Measurements from ENCODE around the gene BANF1.

The BANF1 gene

DNA sequence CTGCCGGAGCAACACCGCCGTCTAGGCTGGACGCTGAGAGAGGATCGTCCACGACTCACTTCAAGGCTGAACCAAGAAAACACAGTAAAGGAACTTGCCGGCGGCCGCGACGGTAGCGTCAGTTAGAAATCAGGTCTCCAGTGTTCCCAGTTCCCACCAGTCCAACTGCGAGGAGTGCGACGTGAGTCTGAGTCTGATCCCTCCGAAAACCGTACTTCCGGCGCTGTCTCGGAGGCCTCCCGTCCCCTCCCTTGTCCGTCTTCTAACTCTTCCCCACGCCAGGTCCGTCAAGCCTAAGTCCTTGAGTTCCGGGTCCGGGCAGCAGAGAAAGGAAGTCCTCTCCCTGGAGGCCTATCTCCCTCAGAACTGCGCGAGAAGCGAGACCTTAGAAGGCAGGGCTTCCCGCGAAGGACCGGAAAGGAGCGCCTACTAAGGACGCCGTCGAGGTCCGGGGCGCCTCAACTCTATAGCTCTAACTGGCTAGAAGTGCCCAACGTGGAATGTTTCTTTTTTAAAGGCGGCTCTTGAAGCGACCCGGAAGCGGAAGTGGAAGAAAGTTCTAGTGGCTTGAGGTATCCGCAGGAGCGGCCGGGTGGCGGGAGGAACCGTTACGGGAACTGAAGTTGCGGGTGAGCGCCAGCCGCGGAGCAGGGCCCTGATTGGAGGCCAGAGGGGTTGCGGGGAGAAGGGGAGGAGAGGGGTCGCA is at the start of gene BANF1, which contains the start of gene EIF1AD (continued):
- TF ChIP-seq, protein P1, sequence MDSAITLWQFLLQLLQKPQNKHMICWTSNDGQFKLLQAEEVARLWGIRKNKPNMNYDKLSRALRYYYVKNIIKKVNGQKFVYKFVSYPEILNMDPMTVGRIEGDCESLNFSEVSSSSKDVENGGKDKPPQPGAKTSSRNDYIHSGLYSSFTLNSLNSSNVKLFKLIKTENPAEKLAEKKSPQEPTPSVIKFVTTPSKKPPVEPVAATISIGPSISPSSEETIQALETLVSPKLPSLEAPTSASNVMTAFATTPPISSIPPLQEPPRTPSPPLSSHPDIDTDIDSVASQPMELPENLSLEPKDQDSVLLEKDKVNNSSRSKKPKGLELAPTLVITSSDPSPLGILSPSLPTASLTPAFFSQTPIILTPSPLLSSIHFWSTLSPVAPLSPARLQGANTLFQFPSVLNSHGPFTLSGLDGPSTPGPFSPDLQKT (IDR thresholded peaks at IDR 0.05; ENCODE audit: borderline replicate concordance, low read depth, low read length) = peak; percentile 68; the same call in 1 of the 2 replicates
- peak; percentile 84 for TF ChIP-seq YY1 (tag by site-specific recombination; IDR thresholded peaks at IDR 0.05)
- TF ChIP-seq ZNF704 (tag by site-specific recombination; IDR thresholded peaks at IDR 0.05) = no peak
- TF ChIP-seq ZNF132 (tag by site-specific recombination; IDR thresholded peaks at IDR 0.05; ENCODE audit: borderline replicate concordance) = no peak
- no peak for TF ChIP-seq ZNF292 (tag by site-specific recombination; IDR thresholded peaks at IDR 0.05; ENCODE audit: borderline replicate concordance, low read depth)
- peak; percentile 67 for TF ChIP-seq ZNF341 (tag by site-specific recombination; IDR thresholded peaks at IDR 0.05; ENCODE audit: low read depth)
- TF ChIP-seq HOXD13 (CRISPR knock-in tag; IDR thresholded peaks at IDR 0.05; ENCODE audit: borderline replicate concordance) = no peak
- peak; percentile 96 for TF ChIP-seq ZNF561 (tag by site-specific recombination; IDR thresholded peaks at IDR 0.05; ENCODE audit: borderline replicate concordance)
- TF ChIP-seq KLF8 (tag by site-specific recombination; IDR thresholded peaks at IDR 0.05) = peak; percentile 99
- no peak for TF ChIP-seq ZNF548 (tag by site-specific recombination; IDR thresholded peaks at IDR 0.05)
- peak; percentile 70 for TF ChIP-seq GLIS1 (tag by site-specific recombination; IDR thresholded peaks at IDR 0.05)
- peak; percentile 93 for TF ChIP-seq INSM2 (tag by site-specific recombination; IDR thresholded peaks at IDR 0.05)
- TF ChIP-seq, protein P2, sequence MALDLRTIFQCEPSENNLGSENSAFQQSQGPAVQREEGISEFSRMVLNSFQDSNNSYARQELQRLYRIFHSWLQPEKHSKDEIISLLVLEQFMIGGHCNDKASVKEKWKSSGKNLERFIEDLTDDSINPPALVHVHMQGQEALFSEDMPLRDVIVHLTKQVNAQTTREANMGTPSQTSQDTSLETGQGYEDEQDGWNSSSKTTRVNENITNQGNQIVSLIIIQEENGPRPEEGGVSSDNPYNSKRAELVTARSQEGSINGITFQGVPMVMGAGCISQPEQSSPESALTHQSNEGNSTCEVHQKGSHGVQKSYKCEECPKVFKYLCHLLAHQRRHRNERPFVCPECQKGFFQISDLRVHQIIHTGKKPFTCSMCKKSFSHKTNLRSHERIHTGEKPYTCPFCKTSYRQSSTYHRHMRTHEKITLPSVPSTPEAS (tag by site-specific recombination; IDR thresholded peaks at IDR 0.05) = peak; percentile 57; the same call in 1 of the 2 replicates
- 0 out of 2 replicates have a peak, but pooled peaks have one; percentile 44 for TF ChIP-seq ZNF843 (tag by site-specific recombination; IDR thresholded peaks at IDR 0.05)
- no peak for TF ChIP-seq SALL2 (tag by site-specific recombination; IDR thresholded peaks at IDR 0.05; ENCODE audit: borderline replicate concordance)
- TF ChIP-seq ZNF398 (tag by site-specific recombination; IDR thresholded peaks at IDR 0.05) = peak; percentile 45; the same call in 1 of the 2 replicates
- no peak for TF ChIP-seq ZNF521 (tag by site-specific recombination; IDR thresholded peaks at IDR 0.05)
- TF ChIP-seq, protein P3, sequence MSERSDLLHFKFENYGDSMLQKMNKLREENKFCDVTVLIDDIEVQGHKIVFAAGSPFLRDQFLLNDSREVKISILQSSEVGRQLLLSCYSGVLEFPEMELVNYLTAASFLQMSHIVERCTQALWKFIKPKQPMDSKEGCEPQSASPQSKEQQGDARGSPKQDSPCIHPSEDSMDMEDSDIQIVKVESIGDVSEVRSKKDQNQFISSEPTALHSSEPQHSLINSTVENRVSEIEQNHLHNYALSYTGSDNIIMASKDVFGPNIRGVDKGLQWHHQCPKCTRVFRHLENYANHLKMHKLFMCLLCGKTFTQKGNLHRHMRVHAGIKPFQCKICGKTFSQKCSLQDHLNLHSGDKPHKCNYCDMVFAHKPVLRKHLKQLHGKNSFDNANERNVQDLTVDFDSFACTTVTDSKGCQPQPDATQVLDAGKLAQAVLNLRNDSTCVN (tag by site-specific recombination; optimal IDR thresholded peaks at IDR 0.05) = peak; percentile 68
- TF ChIP-seq ZNF660 (tag by site-specific recombination; IDR thresholded peaks at IDR 0.05) = peak; percentile 97
- no peak for TF ChIP-seq BCL11B (tag by site-specific recombination; IDR thresholded peaks at IDR 0.05; ENCODE audit: low read depth)
- no peak for TF ChIP-seq ZNF571 (tag by site-specific recombination; IDR thresholded peaks at IDR 0.05)
- peak; percentile 93 for TF ChIP-seq ZSCAN30 (tag by site-specific recombination; IDR thresholded peaks at IDR 0.05)
- TF ChIP-seq, protein P4, sequence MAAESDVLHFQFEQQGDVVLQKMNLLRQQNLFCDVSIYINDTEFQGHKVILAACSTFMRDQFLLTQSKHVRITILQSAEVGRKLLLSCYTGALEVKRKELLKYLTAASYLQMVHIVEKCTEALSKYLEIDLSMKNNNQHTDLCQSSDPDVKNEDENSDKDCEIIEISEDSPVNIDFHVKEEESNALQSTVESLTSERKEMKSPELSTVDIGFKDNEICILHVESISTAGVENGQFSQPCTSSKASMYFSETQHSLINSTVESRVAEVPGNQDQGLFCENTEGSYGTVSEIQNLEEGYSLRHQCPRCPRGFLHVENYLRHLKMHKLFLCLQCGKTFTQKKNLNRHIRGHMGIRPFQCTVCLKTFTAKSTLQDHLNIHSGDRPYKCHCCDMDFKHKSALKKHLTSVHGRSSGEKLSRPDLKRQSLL (tag by site-specific recombination; IDR thresholded peaks at IDR 0.05) = peak; percentile 66; the same call in 1 of the 2 replicates
- peak; percentile 17; the same call in 1 of the 2 replicates for TF ChIP-seq ZNF654 (tag by site-specific recombination; IDR thresholded peaks at IDR 0.05; ENCODE audit: low read depth)
- no peak for TF ChIP-seq ZNF670 (tag by site-specific recombination; IDR thresholded peaks at IDR 0.05; ENCODE audit: low read depth)
- TF ChIP-seq SP3 (tag by site-specific recombination; IDR thresholded peaks at IDR 0.05) = peak; percentile 91
- TF ChIP-seq GLI4 (tag by site-specific recombination; IDR thresholded peaks at IDR 0.05) = peak; percentile 83
- TF ChIP-seq ZNF600 (tag by site-specific recombination; IDR thresholded peaks at IDR 0.05) = peak; percentile 70; the same call in 1 of the 2 replicates
- TF ChIP-seq GLIS2 (tag by site-specific recombination; IDR thresholded peaks at IDR 0.05) = peak; percentile 55
- TF ChIP-seq SCRT1 (tag by site-specific recombination; IDR thresholded peaks at IDR 0.05; ENCODE audit: borderline replicate concordance) = no peak

All from HEK293 (cell line).